Fibroblast of upper back skin (primary cell): ENCODE results near the gene CELSR1.

Experiments
- DNase-seq: peaks from one replicate; pipeline ENCODE4 v3.0.0-alpha.2; 2013

The CELSR1 gene

GRCh38 chr22:46551996-46552395, 14.6 kb upstream of the CELSR1 start:
- no peak for DNase-seq

- no peak for DNase-seq
These were observed 13.9 kb upstream of the CELSR1 start for GRCh38 chr22:46551321-46551720.

GRCh38 chr22:46549971-46550641, 12.7 kb upstream of the CELSR1 start:
- DNase-seq = no peak

GRCh38 chr22:46549563-46549840, 12.1 kb upstream of the CELSR1 start:
- DNase-seq = no peak

GRCh38 chr22:46547883-46548244, 10.4 kb upstream of the CELSR1 start:
- peak; percentile 71 for DNase-seq

- peak; percentile 73 for DNase-seq
These were observed 9.9 kb upstream of the CELSR1 start for GRCh38 chr22:46547179-46547882.

GRCh38 chr22:46546466-46547178, 9.2 kb upstream of the CELSR1 start:
- peak; percentile 48 for DNase-seq

- DNase-seq = no peak
These were observed 7.8 kb upstream of the CELSR1 start for GRCh38 chr22:46545086-46545792.

GRCh38 chr22:46542011-46542985, 4.9 kb upstream of the CELSR1 start:
- peak; percentile 54 for DNase-seq

GRCh38 chr22:46541536-46541935, 4.1 kb upstream of the CELSR1 start:
- DNase-seq = no peak

GRCh38 chr22:46540874-46541273, 3.5 kb upstream of the CELSR1 start:
- no peak for DNase-seq

GRCh38 chr22:46539169-46539568, 1.7 kb upstream of the CELSR1 start:
- DNase-seq = no peak

- DNase-seq = peak; percentile 25
These were observed 1.4 kb upstream of the CELSR1 start for GRCh38 chr22:46538814-46539160.

GRCh38 chr22:46537946-46538813, 760 bp upstream of the CELSR1 start:
- DNase-seq = no peak

- DNase-seq = no peak
These were observed 739 bp downstream of the CELSR1 start for GRCh38 chr22:46536537-46537224.

GRCh38 chr22:46535876-46536536, 1.4 kb downstream of the CELSR1 start:
- no peak for DNase-seq

GRCh38 chr22:46534901-46535630, 2.4 kb downstream of the CELSR1 start:
- no peak for DNase-seq

GRCh38 chr22:46534177-46534776, 3.1 kb downstream of the CELSR1 start:
- DNase-seq = no peak
